HG03097 (cell line): ENCODE measurements around the gene EZH1.

Source experiments
- ATAC-seq: cut with Tn5 transposase; IDR thresholded peaks from one replicate; pipeline ENCODE4 v1.9.1; 2021; ENCODE audit not compliant: unreplicated experiment, low FRiP score

Gene EZH1

GRCh38 chr17:42744806-42745617 is at the start of gene EZH1:
Gene EZH1, minus strand, starts transcription at chr17:42745040. Its CDS starts 16,099 bp downstream, at chr17:42728941.
- peak; percentile 78 for ATAC-seq

DNA sequence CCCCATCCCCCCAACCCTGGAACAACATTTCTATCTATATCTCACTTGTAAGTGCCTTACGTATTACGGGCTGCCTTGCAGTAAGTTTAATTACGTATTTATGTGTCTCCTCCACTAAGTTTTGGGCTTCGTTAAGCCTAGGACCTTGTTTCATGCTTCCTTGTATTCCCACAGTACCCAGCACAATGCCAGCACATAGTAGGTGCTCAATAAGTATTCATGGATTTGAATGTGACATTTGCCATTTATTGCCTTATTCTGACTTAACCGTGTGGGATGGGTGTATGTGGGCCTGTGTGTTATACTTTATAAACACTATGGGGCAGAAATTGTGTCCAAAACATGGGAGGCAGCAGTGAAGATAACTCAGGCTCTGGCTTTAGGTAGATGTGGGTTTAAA is 47.7 kb upstream of the EZH1 start:
- no peak for ATAC-seq

- ATAC-seq = no peak
Measured at GRCh38 chr17:42791948-42792347, 47.1 kb upstream of the EZH1 start.

DNA sequence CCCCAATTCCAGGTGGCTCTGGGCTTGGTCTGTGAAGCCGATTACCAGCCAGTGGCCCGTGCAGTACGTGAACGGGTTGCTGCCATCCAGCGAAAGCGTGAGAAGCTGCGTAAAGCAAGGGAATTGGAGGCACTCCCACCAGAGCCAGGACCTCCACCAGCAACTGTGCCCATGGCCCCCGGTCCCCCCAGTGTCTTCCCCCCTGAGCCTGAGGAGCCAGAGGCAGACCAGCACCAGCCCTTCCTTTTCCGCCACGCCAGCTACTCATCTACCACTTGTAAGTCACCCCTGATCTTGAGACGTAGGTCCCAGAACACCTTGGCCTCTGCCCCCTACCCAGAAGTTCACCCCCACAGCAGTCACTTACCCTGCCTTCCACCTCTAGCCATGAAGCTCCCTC is 42.4 kb upstream of the EZH1 start:
- no peak for ATAC-seq

- ATAC-seq = no peak
Measured at GRCh38 chr17:42784811-42785592, 40.2 kb upstream of the EZH1 start.

- ATAC-seq = no peak
Measured at GRCh38 chr17:42784409-42784808, 39.6 kb upstream of the EZH1 start.

DNA sequence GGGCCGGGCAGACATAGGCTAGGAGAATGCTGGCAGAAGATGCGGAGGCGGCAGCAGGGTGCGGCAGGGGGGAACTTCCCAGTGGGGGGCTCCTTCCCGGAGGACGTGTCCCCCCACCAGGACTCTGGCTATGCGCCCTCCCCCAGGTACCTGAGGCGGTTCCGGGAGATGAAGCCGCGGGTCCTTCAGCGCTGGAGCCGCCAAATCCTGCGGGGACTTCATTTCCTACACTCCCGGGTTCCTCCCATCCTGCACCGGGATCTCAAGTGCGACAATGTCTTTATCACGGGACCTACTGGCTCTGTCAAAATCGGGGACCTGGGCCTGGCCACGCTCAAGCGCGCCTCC is 38.9 kb upstream of the EZH1 start:
- ATAC-seq = no peak

DNA sequence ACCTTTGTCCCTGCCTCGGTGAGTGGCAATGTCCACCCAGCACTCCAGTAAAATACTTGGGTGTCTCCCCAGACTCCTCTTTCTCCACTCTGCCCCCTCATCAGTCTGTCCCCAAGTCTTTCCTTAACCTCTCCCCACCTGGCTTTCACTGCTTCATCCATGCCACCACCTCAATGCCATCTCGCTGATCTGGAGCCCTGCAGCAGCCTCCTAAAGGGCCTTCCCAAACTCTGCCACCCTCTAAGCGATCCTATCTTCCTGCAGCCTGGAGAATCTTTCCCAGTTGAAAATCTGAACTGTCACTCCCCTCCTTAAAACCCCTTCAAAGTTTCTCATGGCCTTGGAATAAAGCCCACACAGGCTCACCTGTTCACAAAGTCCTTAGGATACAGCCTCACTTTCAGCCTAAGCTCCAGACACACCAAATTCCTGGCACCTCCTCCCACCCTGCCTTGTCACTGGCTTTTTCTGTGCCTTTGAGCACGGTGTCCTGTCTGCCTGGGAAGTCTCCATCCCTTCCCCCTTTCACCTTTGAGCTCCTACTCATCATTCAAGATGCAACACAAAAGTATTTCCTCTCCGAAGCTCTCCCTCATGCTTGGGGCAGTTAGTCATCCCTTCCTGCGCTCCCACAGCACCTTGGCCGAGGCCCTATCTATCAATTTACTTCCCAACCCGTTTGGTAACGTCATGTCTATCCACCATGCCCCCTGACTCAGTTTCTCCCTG is 38.4 kb upstream of the EZH1 start:
- no peak for ATAC-seq

DNA sequence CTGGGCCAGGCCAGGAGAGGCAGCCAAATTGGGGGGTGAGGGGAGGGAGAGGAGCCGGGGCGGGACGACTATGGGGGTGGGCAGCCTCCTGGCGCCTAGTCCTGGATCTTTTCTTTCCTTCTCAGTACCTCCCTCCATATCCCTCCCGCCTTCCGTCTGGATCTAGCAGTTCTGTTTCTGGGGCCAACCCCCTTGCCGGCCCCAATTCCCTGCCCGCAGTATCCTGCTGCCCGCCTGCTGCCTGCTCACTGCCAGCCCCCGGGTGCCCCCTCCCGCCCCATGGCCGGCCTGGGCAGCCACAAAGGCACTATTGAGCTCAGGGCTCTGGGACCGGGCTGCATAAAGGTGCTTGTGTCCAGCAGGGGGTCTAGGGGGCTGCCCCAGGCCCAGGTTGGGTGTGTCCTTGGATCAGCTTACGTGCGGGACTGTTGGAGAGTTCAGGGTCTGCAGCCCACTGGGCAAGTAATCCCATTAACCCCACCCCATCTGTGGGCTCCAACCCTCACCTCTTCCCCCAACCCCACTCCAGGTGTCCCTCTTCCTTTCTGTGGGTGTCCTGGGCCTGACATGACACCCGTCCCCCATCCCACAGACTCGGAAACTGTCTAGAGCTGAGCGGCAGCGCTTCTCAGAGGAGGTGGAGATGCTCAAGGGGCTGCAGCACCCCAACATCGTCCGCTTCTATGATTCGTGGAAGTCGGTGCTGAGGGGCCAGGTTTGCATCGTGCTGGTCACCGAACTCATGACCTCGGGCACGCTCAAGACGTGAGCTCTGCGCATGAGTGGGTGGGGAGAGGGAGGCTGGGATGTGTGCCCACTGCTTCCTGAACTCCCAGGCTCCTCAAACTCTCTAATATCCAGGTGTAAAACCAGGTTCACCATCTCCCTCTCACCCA is 37.6 kb upstream of the EZH1 start:
- ATAC-seq = no peak

DNA sequence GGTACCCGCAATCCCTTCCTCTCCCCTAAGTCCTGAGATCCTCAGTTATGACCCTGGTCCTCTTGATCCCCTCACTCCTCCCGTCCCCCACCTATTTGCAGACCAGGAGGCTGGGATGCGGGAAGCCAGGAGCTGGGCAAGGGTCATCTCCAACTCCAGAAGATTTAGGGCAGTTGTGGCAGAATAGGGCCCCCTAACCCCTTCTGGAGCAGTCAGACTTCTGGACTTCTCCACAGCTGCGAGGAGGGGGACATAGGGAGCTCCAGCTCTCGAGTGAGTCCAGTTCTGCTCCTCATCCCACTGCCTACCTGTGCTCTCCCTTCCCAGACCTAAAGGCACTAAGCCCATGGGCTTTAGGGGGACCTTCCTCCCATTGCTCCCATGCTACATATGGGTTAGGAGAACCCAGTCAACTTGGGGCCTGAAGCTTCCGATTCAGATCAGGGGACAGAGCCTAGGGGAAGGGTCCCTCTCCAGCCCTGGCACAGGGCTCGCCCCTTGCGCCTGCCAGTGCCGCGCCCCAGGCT is 36.9 kb upstream of the EZH1 start:
- no peak for ATAC-seq

- no peak for ATAC-seq
Measured at GRCh38 chr17:42780851-42781638, 36.2 kb upstream of the EZH1 start.

- no peak for ATAC-seq
Measured at GRCh38 chr17:42779936-42780850, 35.4 kb upstream of the EZH1 start, which contains the start of gene WNK4. Gene WNK4, plus strand, starts transcription at chr17:42780610. Its CDS starts 89 bp downstream, at chr17:42780699.

GRCh38 chr17:42779304-42779935 is 34.6 kb upstream of the EZH1 start:
- ATAC-seq = no peak

GRCh38 chr17:42778570-42778969 is 33.7 kb upstream of the EZH1 start:
- ATAC-seq = no peak

DNA sequence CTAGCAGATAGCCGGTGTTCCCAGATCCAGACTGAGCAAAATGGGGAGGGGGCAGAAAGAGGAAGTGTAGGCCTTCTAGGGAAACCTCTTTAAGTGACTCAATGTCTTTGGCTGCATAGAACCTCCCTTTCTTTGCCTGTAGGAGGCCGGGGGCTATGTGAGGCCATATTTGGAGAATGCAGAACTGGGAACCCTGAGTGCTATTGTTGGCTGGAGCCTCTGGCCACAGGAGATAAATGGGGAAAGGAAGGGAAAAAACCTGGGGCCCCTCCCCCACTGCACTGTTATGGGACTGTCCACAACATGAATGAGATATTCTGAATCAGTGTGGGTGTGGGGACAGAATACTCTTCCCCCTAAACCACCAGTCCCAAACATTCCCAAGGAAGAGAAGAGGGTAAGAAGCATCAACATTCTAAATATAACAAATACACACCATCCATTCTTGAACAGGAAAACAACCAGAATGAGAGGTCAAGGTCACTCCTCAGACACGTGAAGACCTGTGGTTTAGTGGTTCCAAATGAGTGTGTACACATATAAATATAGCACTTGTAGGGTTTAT is 30.8 kb upstream of the EZH1 start:
- no peak for ATAC-seq

- no peak for ATAC-seq
Measured at GRCh38 chr17:42774066-42774745, 29.4 kb upstream of the EZH1 start.
